ENCODE data around the gene SLC25A45. TPM values are rescaled to one million over a fixed set of nuclear protein-coding genes. Genes with fewer than 3 reads are reported as not detected.
A peak's percentile ranks its signal among the peaks of the same experiment; 100 is the strongest.

The SLC25A45 gene
- total RNA-seq, 1 donor from 2014 or later, result 3.7 TPM

DNA sequence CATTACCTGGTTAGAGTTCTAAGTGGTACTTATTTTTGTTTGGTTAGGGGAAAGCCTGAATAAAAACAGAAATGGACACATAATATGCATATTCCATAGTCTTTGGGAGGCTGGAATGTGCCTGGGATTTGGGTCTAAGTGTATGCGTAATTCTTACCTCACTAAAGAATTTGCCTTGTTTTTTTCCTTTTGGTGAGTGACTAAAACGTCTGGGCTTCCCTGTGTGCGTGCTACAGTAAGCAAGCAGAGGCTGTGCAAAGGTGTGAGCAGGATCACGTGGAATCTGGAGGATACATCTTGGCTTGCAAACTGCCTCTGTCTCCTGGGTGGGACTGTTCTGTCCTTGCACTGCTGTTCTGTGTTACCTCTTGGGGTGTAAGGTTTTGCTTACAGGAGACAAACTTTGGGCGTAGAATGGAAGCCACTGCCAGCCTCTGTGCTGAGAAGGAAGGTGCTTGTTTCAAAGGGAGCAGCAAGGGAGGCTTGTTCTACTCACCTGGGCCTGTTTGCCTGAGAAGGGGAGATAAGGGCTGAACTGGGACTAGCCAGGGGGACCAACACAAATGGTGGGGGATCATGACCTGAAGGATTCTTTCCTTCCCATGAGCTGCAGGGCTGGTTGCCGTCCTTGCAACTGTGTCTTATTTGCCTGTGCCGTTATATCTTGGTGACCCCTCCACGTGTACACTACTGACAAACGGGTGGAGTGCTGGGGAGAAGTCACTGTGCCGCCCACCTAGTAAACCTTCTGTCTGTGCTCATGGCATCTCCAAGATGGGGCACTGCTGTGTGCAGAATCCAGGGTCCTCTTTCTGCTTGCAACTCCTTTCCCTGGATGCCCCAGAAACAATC is 44.6 kb upstream of the SLC25A45 start:
- H3K27ac ChIP-seq (ENCODE audit: low read depth, low read length), result peak overlapping the region; percentile 99
- peaks cover 44 to 50% (median 46%) of the 10 kb centered on the region in 3 donors for H3K4me1 ChIP-seq (ENCODE audit: control insufficient read depth in 3 of 3, insufficient read depth in 3 of 3, low read length in 3 of 3)
- H3K9ac ChIP-seq (ENCODE audit: low read depth in 1 of 3, low read length in 3 of 3), result peak overlapping the region; percentile 99 to 100 (median 100)
- H3K9me3 ChIP-seq (ENCODE audit: control insufficient read depth in 3 of 3, low read length in 3 of 3), result no peaks in the 10 kb centered on the region
- H3K4me3 ChIP-seq (ENCODE audit: low read length in 3 of 3), result peak overlapping the region; percentile 90 to 100 (median 90)
- H3K27me3 ChIP-seq (ENCODE audit: control insufficient read depth in 3 of 3, insufficient read depth in 3 of 3, low read length in 3 of 3), result no peaks in the 10 kb centered on the region
- peaks cover 44 to 75% (median 54%) of the 10 kb centered on the region in 3 donors for H3K36me3 ChIP-seq (ENCODE audit: control insufficient read depth in 3 of 3, insufficient read depth in 3 of 3, low read length in 3 of 3)

DNA sequence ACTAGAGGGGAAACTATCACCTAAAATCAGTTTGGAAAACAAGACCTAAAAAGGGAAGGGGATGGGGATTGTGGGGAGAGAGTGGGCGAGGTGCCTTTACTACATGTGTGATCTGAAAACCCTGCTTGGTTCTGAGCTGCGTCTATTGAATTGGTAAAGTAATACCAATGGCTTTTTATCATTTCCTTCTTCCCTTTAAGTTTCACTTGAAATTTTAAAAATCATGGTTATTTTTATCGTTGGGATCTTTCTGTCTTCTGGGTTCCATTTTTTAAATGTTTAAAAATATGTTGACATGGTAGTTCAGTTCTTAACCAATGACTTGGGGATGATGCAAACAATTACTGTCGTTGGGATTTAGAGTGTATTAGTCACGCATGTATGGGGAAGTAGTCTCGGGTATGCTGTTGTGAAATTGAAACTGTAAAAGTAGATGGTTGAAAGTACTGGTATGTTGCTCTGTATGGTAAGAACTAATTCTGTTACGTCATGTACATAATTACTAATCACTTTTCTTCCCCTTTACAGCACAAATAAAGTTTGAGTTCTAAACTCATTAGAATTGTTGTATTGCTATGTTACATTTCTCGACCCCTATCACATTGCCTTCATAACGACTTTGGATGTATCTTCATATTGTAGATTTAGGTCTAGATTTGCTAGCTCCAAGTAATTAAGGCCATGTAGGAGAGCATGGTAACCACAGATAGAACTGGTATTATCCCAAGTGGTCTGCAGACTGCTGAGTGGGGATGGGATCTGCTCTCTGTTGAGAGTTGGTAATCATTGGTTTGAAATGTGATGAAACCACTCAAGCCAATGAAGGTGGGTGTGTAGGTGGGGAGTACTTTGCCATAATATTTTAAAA is 43.8 kb upstream of the SLC25A45 start:
- Histone ChIP-seq H3K27me3 (ENCODE audit: control insufficient read depth in 3 of 3, insufficient read depth in 3 of 3, low read length in 3 of 3) (no peaks in the 10 kb centered on the region), H3K4me3 (ENCODE audit: low read length in 3 of 3) (peak overlapping the region; percentile 90 to 100 (median 90)), H3K36me3 (ENCODE audit: control insufficient read depth in 3 of 3, insufficient read depth in 3 of 3, low read length in 3 of 3) (peaks cover 42 to 66% (median 51%) of the 10 kb centered on the region in 3 donors), H3K9ac (ENCODE audit: low read depth in 1 of 3, low read length in 3 of 3) (peak overlapping the region; percentile 99 to 100 (median 100)), H3K27ac (ENCODE audit: low read depth, low read length) (peak overlapping the region; percentile 99), H3K9me3 (ENCODE audit: control insufficient read depth in 3 of 3, low read length in 3 of 3) (no peaks in the 10 kb centered on the region), H3K4me1 (ENCODE audit: control insufficient read depth in 3 of 3, insufficient read depth in 3 of 3, low read length in 3 of 3) (peaks cover 44 to 46% (median 46%) of the 10 kb centered on the region in 3 donors)

DNA sequence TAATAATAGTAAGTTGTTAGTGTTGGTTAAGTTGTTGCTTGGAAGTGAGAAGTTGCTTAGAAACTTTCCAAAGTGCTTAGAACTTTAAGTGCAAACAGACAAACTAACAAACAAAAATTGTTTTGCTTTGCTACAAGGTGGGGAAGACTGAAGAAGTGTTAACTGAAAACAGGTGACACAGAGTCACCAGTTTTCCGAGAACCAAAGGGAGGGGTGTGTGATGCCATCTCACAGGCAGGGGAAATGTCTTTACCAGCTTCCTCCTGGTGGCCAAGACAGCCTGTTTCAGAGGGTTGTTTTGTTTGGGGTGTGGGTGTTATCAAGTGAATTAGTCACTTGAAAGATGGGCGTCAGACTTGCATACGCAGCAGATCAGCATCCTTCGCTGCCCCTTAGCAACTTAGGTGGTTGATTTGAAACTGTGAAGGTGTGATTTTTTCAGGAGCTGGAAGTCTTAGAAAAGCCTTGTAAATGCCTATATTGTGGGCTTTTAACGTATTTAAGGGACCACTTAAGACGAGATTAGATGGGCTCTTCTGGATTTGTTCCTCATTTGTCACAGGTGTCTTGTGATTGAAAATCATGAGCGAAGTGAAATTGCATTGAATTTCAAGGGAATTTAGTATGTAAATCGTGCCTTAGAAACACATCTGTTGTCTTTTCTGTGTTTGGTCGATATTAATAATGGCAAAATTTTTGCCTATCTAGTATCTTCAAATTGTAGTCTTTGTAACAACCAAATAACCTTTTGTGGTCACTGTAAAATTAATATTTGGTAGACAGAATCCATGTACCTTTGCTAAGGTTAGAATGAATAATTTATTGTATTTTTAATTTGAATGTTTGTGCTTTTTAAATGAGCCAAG is 42.9 kb upstream of the SLC25A45 start:
- Histone ChIP-seq H3K27me3 (ENCODE audit: control insufficient read depth in 3 of 3, insufficient read depth in 3 of 3, low read length in 3 of 3) (no peaks in the 10 kb centered on the region), H3K4me1 (ENCODE audit: control insufficient read depth in 3 of 3, insufficient read depth in 3 of 3, low read length in 3 of 3) (peaks cover 46 to 50% (median 49%) of the 10 kb centered on the region in 3 donors), H3K9me3 (ENCODE audit: control insufficient read depth in 3 of 3, low read length in 3 of 3) (no peaks in the 10 kb centered on the region), H3K27ac (ENCODE audit: low read depth, low read length) (peak overlapping the region; percentile 99), H3K36me3 (ENCODE audit: control insufficient read depth in 3 of 3, insufficient read depth in 3 of 3, low read length in 3 of 3) (peaks cover 41 to 62% (median 47%) of the 10 kb centered on the region in 3 donors), H3K4me3 (ENCODE audit: low read length in 3 of 3) (peak overlapping the region; percentile 90 to 100 (median 90)), H3K9ac (ENCODE audit: low read depth in 1 of 3, low read length in 3 of 3) (peak overlapping the region; percentile 99 to 100 (median 100))

DNA sequence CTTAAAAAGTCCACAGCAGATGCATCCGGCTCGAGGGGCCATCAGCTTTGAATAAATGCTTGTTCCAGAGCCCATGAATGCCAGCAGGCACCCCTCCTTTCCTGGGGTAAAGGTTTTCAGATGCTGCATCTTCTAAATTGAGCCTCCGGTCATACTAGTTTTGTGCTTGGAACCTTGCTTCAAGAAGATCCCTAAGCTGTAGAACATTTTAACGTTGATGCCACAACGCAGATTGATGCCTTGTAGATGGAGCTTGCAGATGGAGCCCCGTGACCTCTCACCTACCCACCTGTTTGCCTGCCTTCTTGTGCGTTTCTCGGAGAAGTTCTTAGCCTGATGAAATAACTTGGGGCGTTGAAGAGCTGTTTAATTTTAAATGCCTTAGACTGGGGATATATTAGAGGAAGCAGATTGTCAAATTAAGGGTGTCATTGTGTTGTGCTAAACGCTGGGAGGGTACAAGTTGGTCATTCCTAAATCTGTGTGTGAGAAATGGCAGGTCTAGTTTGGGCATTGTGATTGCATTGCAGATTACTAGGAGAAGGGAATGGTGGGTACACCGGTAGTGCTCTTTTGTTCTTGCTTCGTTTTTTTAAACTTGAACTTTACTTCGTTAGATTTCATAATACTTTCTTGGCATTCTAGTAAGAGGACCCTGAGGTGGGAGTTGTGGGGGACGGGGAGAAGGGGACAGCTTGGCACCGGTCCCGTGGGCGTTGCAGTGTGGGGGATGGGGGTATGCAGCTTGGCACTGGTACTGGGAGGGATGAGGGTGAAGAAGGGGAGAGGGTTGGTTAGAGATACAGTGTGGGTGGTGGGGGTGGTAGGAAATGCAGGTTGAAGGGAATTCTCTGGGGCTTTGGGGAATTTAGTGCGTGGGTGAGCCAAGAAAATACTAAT is 42.0 kb upstream of the SLC25A45 start:
- Histone ChIP-seq H3K9me3 (ENCODE audit: control insufficient read depth in 3 of 3, low read length in 3 of 3) (no peaks in the 10 kb centered on the region), H3K4me3 (ENCODE audit: low read length in 3 of 3) (peak overlapping the region; percentile 90 to 100 (median 90)), H3K4me1 (ENCODE audit: control insufficient read depth in 3 of 3, insufficient read depth in 3 of 3, low read length in 3 of 3) (peaks cover 46 to 50% (median 49%) of the 10 kb centered on the region in 3 donors), H3K36me3 (ENCODE audit: control insufficient read depth in 3 of 3, insufficient read depth in 3 of 3, low read length in 3 of 3) (peaks cover 34 to 57% (median 42%) of the 10 kb centered on the region in 3 donors), H3K9ac (ENCODE audit: low read depth in 1 of 3, low read length in 3 of 3) (peak overlapping the region; percentile 99 to 100 (median 100)), H3K27ac (ENCODE audit: low read depth, low read length) (peak overlapping the region; percentile 99), H3K27me3 (ENCODE audit: control insufficient read depth in 3 of 3, insufficient read depth in 3 of 3, low read length in 3 of 3) (no peaks in the 10 kb centered on the region)

DNA sequence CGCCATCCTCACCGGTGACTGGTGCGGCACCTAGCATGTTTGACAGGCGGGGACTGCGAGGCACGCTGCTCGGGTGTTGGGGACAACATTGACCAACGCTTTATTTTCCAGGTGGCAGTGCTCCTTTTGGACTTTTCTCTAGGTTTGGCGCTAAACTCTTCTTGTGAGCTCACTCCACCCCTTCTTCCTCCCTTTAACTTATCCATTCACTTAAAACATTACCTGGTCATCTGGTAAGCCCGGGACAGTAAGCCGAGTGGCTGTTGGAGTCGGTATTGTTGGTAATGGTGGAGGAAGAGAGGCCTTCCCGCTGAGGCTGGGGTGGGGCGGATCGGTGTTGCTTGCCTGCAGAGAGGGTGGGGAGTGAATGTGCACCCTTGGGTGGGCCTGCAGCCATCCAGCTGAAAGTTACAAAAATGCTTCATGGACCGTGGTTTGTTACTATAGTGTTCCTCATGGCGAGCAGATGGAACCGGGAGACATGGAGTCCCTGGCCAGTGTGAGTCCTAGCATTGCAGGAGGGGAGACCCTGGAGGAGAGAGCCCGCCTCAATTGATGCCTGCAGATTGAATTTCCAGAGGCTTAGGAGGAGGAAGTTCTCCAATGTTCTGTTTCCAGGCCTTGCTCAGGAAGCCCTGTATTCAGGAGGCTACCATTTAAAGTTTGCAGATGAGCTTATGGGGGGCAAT is 41.2 kb upstream of the SLC25A45 start:
- peak overlapping the region; percentile 90 to 100 (median 90) for H3K4me3 ChIP-seq (ENCODE audit: low read length in 3 of 3)
- peak overlapping the region; percentile 99 to 100 (median 100) for H3K9ac ChIP-seq (ENCODE audit: low read depth in 1 of 3, low read length in 3 of 3)
- H3K27me3 ChIP-seq (ENCODE audit: control insufficient read depth in 3 of 3, insufficient read depth in 3 of 3, low read length in 3 of 3), result no peaks in the 10 kb centered on the region
- H3K9me3 ChIP-seq (ENCODE audit: control insufficient read depth in 3 of 3, low read length in 3 of 3), result no peaks in the 10 kb centered on the region
- H3K36me3 ChIP-seq (ENCODE audit: control insufficient read depth in 3 of 3, insufficient read depth in 3 of 3, low read length in 3 of 3), result peaks cover 34 to 51% (median 42%) of the 10 kb centered on the region in 3 donors
- H3K4me1 ChIP-seq (ENCODE audit: control insufficient read depth in 3 of 3, insufficient read depth in 3 of 3, low read length in 3 of 3), result peaks cover 47 to 53% (median 53%) of the 10 kb centered on the region in 3 donors
- peak overlapping the region; percentile 99 for H3K27ac ChIP-seq (ENCODE audit: low read depth, low read length)

DNA sequence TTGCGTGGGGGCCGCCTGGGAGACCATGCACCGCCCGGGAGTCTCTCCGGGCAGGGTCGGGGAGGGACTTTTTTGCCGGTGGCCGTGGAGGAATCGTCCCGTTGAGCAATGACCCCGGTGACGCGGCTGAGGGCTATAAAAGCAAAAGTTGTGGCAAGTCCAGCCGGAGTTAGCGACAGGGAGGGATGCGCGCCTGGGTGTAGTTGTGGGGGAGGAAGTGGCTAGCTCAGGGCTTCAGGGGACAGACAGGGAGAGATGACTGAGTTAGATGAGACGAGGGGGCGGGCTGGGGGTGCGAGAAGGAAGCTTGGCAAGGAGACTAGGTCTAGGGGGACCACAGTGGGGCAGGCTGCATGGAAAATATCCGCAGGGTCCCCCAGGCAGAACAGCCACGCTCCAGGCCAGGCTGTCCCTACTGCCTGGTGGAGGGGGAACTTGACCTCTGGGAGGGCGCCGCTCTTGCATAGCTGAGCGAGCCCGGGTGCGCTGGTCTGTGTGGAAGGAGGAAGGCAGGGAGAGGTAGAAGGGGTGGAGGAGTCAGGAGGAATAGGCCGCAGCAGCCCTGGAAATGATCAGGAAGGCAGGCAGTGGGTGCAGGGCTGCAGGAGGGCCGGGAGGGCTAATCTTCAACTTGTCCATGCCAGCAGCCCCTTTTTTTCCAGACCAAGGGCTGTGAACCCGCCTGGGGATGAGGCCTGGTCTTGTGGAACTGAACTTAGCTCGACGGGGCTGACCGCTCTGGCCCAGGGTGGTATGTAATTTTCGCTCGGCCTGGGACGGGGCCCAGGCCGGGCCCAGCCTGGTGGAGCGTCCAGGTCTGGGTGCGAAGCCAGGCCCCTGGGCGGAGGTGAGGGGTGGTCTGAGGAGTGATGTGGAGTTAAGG is 40.4 kb upstream of the SLC25A45 start, which contains the start of gene NEAT1:
TSS of gene NEAT1 (plus strand) at position 166 of the 883 bp plus-strand sequence.
- peak within 1 kb of the TSS; percentile 99 for H3K27ac ChIP-seq (ENCODE audit: low read depth, low read length)
- peaks cover 49 to 53% (median 51%) of the 10 kb centered on the region in 3 donors for H3K4me1 ChIP-seq (ENCODE audit: control insufficient read depth in 3 of 3, insufficient read depth in 3 of 3, low read length in 3 of 3)
- peaks cover 34 to 48% (median 42%) of the 10 kb centered on the region in 3 donors for H3K36me3 ChIP-seq (ENCODE audit: control insufficient read depth in 3 of 3, insufficient read depth in 3 of 3, low read length in 3 of 3)
- peak within 1 kb of the TSS; percentile 90 to 100 (median 90) for H3K4me3 ChIP-seq (ENCODE audit: low read length in 3 of 3)
- H3K27me3 ChIP-seq (ENCODE audit: control insufficient read depth in 3 of 3, insufficient read depth in 3 of 3, low read length in 3 of 3), result no peaks in the 10 kb centered on the region
- peak within 1 kb of the TSS; percentile 99 to 100 (median 100) for H3K9ac ChIP-seq (ENCODE audit: low read depth in 1 of 3, low read length in 3 of 3)
- no peaks in the 10 kb centered on the region for H3K9me3 ChIP-seq (ENCODE audit: control insufficient read depth in 3 of 3, low read length in 3 of 3)

DNA sequence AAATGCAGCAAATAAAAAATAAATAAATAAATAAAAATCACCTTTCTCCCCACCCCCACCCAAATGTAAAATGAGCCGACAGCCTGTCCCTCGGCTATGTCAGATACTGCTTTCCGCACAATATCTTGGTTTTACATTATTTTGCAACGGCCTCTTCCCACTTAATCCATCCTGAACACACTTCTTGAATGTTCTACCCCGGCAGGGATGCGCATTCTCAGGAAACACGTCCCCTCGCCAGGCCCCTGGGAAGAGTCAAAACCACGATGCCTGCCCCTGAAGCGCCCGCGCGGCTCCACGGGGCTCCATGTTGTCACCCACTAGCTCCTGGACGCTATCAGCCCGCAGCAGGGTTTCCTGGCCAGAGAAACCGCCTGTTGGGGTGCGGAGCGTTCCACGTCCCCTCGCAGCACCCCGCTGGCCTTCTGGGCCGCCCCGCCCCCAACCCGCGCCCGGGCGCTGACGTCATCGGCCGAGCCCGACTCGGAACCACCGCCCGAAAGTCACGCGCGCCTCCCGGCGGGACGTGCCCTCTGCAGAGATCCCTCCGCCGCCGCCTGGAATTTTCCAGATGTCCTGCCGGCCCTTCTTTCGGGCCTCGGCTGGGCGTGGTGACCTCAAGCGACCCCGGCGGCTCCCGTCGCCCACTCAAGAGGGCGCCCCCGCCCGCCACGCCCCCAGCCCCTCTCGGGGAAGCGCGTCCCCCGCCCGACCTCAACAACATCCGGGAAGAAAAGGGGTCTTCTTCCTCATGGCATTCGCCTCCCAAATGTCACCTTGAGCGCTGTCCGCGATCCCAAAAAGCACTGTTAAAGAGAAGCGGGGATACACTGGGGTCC is 39.6 kb upstream of the SLC25A45 start:
- Histone ChIP-seq H3K9me3 (ENCODE audit: control insufficient read depth in 3 of 3, low read length in 3 of 3) (no peaks in the 10 kb centered on the region), H3K9ac (ENCODE audit: low read depth in 1 of 3, low read length in 3 of 3) (peak overlapping the region; percentile 99 to 100 (median 100)), H3K4me3 (ENCODE audit: low read length in 3 of 3) (peak overlapping the region; percentile 90 to 100 (median 90)), H3K27me3 (ENCODE audit: control insufficient read depth in 3 of 3, insufficient read depth in 3 of 3, low read length in 3 of 3) (no peaks in the 10 kb centered on the region), H3K27ac (ENCODE audit: low read depth, low read length) (peak overlapping the region; percentile 99), H3K4me1 (ENCODE audit: control insufficient read depth in 3 of 3, insufficient read depth in 3 of 3, low read length in 3 of 3) (peaks cover 50 to 53% (median 52%) of the 10 kb centered on the region in 3 donors), H3K36me3 (ENCODE audit: control insufficient read depth in 3 of 3, insufficient read depth in 3 of 3, low read length in 3 of 3) (peaks cover 31 to 42% (median 37%) of the 10 kb centered on the region in 3 donors)

Data from skeletal muscle tissue (tissue), 4 donors.